ENCODE results near the gene DPYD.

Gene DPYD

GRCh38 chr1:97170300-97170699 lies 750.5 kb downstream of the DPYD start:
- no peak for DNase-seq (ENCODE audit: insufficient read length, low spot score)
- TF ChIP-seq CTCF (IDR thresholded peaks at IDR 0.05; ENCODE audit: insufficient read depth, missing control alignments), result no peak
- no peak for FAIRE-seq

GRCh38 chr1:97168056-97168455 lies 752.8 kb downstream of the DPYD start:
- no peak for DNase-seq (ENCODE audit: insufficient read length, low spot score)
- FAIRE-seq, result no peak
- TF ChIP-seq CTCF (IDR thresholded peaks at IDR 0.05; ENCODE audit: insufficient read depth, missing control alignments), result no peak

- TF ChIP-seq CTCF (IDR thresholded peaks at IDR 0.05; ENCODE audit: insufficient read depth, missing control alignments), result no peak
- DNase-seq (ENCODE audit: insufficient read length, low spot score) (no peak), FAIRE-seq (no peak)
Measured at GRCh38 chr1:97167246-97167645, 753.6 kb downstream of the DPYD start.

- FAIRE-seq (no peak), DNase-seq (ENCODE audit: insufficient read length, low spot score) (no peak)
- TF ChIP-seq CTCF (IDR thresholded peaks at IDR 0.05; ENCODE audit: insufficient read depth, missing control alignments), result no peak
Measured at GRCh38 chr1:97166626-97167025, 754.2 kb downstream of the DPYD start.

- FAIRE-seq, result no peak
- TF ChIP-seq CTCF (IDR thresholded peaks at IDR 0.05; ENCODE audit: insufficient read depth, missing control alignments), result no peak
- DNase-seq (ENCODE audit: insufficient read length, low spot score), result no peak
Measured at GRCh38 chr1:97164276-97164639, 756.6 kb downstream of the DPYD start.

- no peak for DNase-seq (ENCODE audit: insufficient read length, low spot score)
- no peak for FAIRE-seq
Measured at GRCh38 chr1:97163591-97164275, 757.1 kb downstream of the DPYD start.

More at GRCh38 chr1:97163591-97164275, 757.1 kb downstream of the DPYD start:
- no peak for TF ChIP-seq CTCF (IDR thresholded peaks at IDR 0.05; ENCODE audit: insufficient read depth, missing control alignments)
